ENCODE data around the gene SLC35F4. TPM values are rescaled to one million over a fixed set of nuclear protein-coding genes. Genes with fewer than 3 reads are reported as not detected.

SLC35F4 gene
- total and polyA plus RNA-seq, 2 of the 8 experiments (the other 6 are each of a cell fraction or from before 2014, with no cell fraction given), result not detected

- Histone ChIP-seq H3K36me3 (ENCODE audit: control insufficient read depth in 2 of 4, insufficient read depth in 4 of 4, low read length in 3 of 4) (no peaks in the 10 kb centered on the region), H3K79me2 (ENCODE audit: control insufficient read depth in 1 of 2, insufficient read depth in 2 of 2, low read length in 2 of 2) (no peaks in the 10 kb centered on the region), H3K56ac (replicated peaks; ENCODE audit: insufficient read length, low read depth, low read length) (no peak overlapping the region), H3K4ac (replicated peaks; ENCODE audit: insufficient read length, low read depth, low read length) (no peak overlapping the region), H2AK5ac (ENCODE audit: low read depth, low read length) (no peak overlapping the region), H2BK15ac (ENCODE audit: low read length) (no peak overlapping the region), H3K4me1 (replicated peaks in 1 of 4; ENCODE audit: control insufficient read depth in 3 of 4, insufficient read depth in 4 of 4, low read length in 3 of 4) (peaks cover 0 to 3% (median 0%) of the 10 kb centered on the region in 4 experiments; a peak in 2 of 7 replicates), H4K5ac (ENCODE audit: insufficient read length, low read depth, low read length) (no peak overlapping the region), H3K27ac (ENCODE audit: low read depth, low read length) (no peak overlapping the region), H2BK5ac (ENCODE audit: low read depth, low read length) (no peak overlapping the region), H3K9ac (replicated peaks in 1 of 4; ENCODE audit: extremely low read depth in 1 of 4, low read depth in 3 of 4, low read length in 3 of 4) (no peak overlapping the region), H3K9me3 (ENCODE audit: insufficient read depth in 2 of 2, low read depth in 1 of 2, low read length in 1 of 2) (no peaks in the 10 kb centered on the region), H2AFZ (ENCODE audit: low read length) (no peak overlapping the region), H4K91ac (replicated peaks; ENCODE audit: insufficient read length, low read length) (no peak overlapping the region), H3K4me3 (ENCODE audit: extremely low read depth in 1 of 4, insufficient read depth in 2 of 4, low read depth in 3 of 4, low read length in 4 of 4) (no peak overlapping the region), H3K79me1 (ENCODE audit: low read depth, low read length) (no peaks in the 10 kb centered on the region), H4K8ac (ENCODE audit: extremely low read depth, insufficient read depth, low read length) (no peak overlapping the region), H4K20me1 (replicated peaks in 1 of 2; ENCODE audit: control insufficient read depth in 1 of 2, insufficient read depth in 2 of 2, low read length in 2 of 2) (no peaks in the 10 kb centered on the region), H3K18ac (ENCODE audit: extremely low read depth, low read length) (no peak overlapping the region), H3K4me2 (ENCODE audit: insufficient read depth in 1 of 2, low read depth in 2 of 2, low read length in 2 of 2) (no peak overlapping the region), H3K27me3 (replicated peaks in 1 of 4; ENCODE audit: control insufficient read depth in 3 of 4, extremely low read depth in 1 of 4, insufficient read depth in 3 of 4, low read length in 3 of 4) (no peaks in the 10 kb centered on the region), H2BK12ac (ENCODE audit: low read depth, low read length) (no peak overlapping the region), H3K23me2 (ENCODE audit: low read depth, low read length) (no peaks in the 10 kb centered on the region), H2BK120ac (replicated peaks; ENCODE audit: low read depth, low read length) (no peak overlapping the region), H3K23ac (ENCODE audit: insufficient read length) (no peak overlapping the region), H2BK20ac (ENCODE audit: low read length) (no peak overlapping the region), H3K14ac (ENCODE audit: insufficient read length) (no peak overlapping the region)
- TF ChIP-seq E2F6 (IDR thresholded peaks at IDR 0.05) (no peak), USF2 (IDR thresholded peaks at IDR 0.05; ENCODE audit: low read length) (no peak), CREB1 (IDR thresholded peaks at IDR 0.05) (no peak), KDM5A (IDR thresholded peaks at IDR 0.05; ENCODE audit: low read length) (no peak), NRF1 (IDR thresholded peaks at IDR 0.05; ENCODE audit: low read depth, low read length) (no peak), TCF12 (IDR thresholded peaks at IDR 0.05; ENCODE audit: low read depth, low read length) (no peak), RAD21 (IDR thresholded peaks at IDR 0.05 in 1 of 2, conservative IDR thresholded peaks at IDR 0.05 in 1 of 2; ENCODE audit: low read depth in 2 of 2, low read length in 2 of 2) (no peak)
- ChIA-PET CTCF (ENCODE audit: partially characterized antibody) (interaction anchor here (1.6 kb wide), 1 partner anchor 13 kb away, joined by 5 read pairs; no protein-coding TSS in a partner anchor), POLR2A (ENCODE audit: partially characterized antibody) (no interaction called here)
- no peak for DNase-seq (ENCODE audit: low read depth in 1 of 2, low spot score in 2 of 2)
- FAIRE-seq, result no peak
These were observed 69.3 kb downstream of the SLC35F4 start for GRCh38 chr14:57796556-57796955.
